Trophoblast cell (in vitro differentiated cells and primary cell): ENCODE results near the gene ANG.

Experiments
- DNase-seq, 2 donors: peaks; one replicate each; pipeline ENCODE4 v3.0.0-alpha.2; 2016
- H2AFZ ChIP-seq: 2 replicates; pipeline ENCODE4 v1.6.1; 2013; ENCODE audit warnings: low read length, moderate library complexity, mild to moderate bottlenecking; ENCODE audit not compliant: insufficient read depth, poor library complexity
- H2AK5ac ChIP-seq: 2 replicates; pipeline ENCODE4 v1.6.1; 2013; ENCODE audit warnings: mild to moderate bottlenecking, low read length
- H2BK120ac ChIP-seq: 2 replicates; pipeline ENCODE4 v1.6.1; 2013; ENCODE audit warnings: low read length, mild to moderate bottlenecking, moderate library complexity; ENCODE audit not compliant: insufficient read depth, poor library complexity
- H2BK12ac ChIP-seq: 2 replicates; pipeline ENCODE4 v1.6.1; 2013; ENCODE audit warnings: mild to moderate bottlenecking, low read length, moderate library complexity
- H2BK5ac ChIP-seq: 2 replicates; pipeline ENCODE4 v1.6.1; 2013; ENCODE audit warnings: low read length, low read depth, moderate library complexity, mild to moderate bottlenecking; ENCODE audit not compliant: poor library complexity
- H3K14ac ChIP-seq: 2 replicates; pipeline ENCODE4 v1.6.1; 2013; ENCODE audit warnings: mild to moderate bottlenecking, low read length
- H3K18ac ChIP-seq: 2 replicates; pipeline ENCODE4 v1.6.1; 2013; ENCODE audit warnings: mild to moderate bottlenecking, low read length
- H3K23ac ChIP-seq: 2 replicates; pipeline ENCODE4 v1.6.1; 2013; ENCODE audit warnings: low read length
- H3K27ac ChIP-seq: 2 replicates; pipeline ENCODE4 v1.5.1; 2013; ENCODE audit warnings: low read depth, mild to moderate bottlenecking, inconsistent platforms, low read length, moderate library complexity
- H3K27me3 ChIP-seq: 2 replicates; pipeline ENCODE4 v1.6.1; 2013; ENCODE audit warnings: inconsistent platforms, mild to moderate bottlenecking, low read length, moderate library complexity; ENCODE audit not compliant: insufficient read depth
- H3K36me3 ChIP-seq, 2 experiments: 1 replicate in 1 of 2; 2 replicates in 1 of 2; pipeline ENCODE4 v1.6.1; 2013; ENCODE audit warnings: low read length in 2 of 2, mild to moderate bottlenecking in 2 of 2, moderate library complexity in 1 of 2; ENCODE audit not compliant: insufficient read depth in 2 of 2, control insufficient read depth in 1 of 2
- H3K4ac ChIP-seq: 2 replicates; pipeline ENCODE4 v1.6.1; 2013; ENCODE audit warnings: low read depth, mild to moderate bottlenecking, low read length, moderate library complexity
- H3K4me1 ChIP-seq, 2 experiments: 1 replicate in 1 of 2; 2 replicates in 1 of 2; pipeline ENCODE4 v1.6.1; 2013; ENCODE audit warnings: low read length in 2 of 2, mild to moderate bottlenecking in 2 of 2, moderate library complexity in 1 of 2; ENCODE audit not compliant: insufficient read depth in 2 of 2, control insufficient read depth in 1 of 2
- H3K4me2 ChIP-seq: 2 replicates; pipeline ENCODE4 v1.6.1; 2013; ENCODE audit warnings: inconsistent platforms, mild to moderate bottlenecking, low read length, moderate library complexity
- H3K4me3 ChIP-seq: 2 replicates; pipeline ENCODE4 v1.5.1; 2013; ENCODE audit warnings: mild to moderate bottlenecking, low read depth, low read length, inconsistent platforms
- H3K79me1 ChIP-seq: one replicate; pipeline ENCODE4 v1.6.1; 2013; ENCODE audit warnings: low read length
- H3K79me2 ChIP-seq: 2 replicates; pipeline ENCODE4 v1.6.1; 2013; ENCODE audit warnings: low read length, mild to moderate bottlenecking; ENCODE audit not compliant: control insufficient read depth, insufficient read depth, poor library complexity
- H3K9ac ChIP-seq: 2 replicates; pipeline ENCODE4 v1.6.1; 2013; ENCODE audit warnings: mild to moderate bottlenecking, low read length
- H3K9me3 ChIP-seq: 2 replicates; pipeline ENCODE4 v1.6.1; 2013; ENCODE audit warnings: low read depth, mild to moderate bottlenecking, control low read depth, inconsistent platforms, low read length; ENCODE audit not compliant: insufficient read depth
- H4K12ac ChIP-seq: 2 replicates; pipeline ENCODE4 v1.6.1; 2013; ENCODE audit warnings: low read depth, mild to moderate bottlenecking, low read length, moderate library complexity
- H4K8ac ChIP-seq: 2 replicates; pipeline ENCODE4 v1.6.1; 2013; ENCODE audit warnings: low read depth, mild to moderate bottlenecking, low read length, moderate library complexity
- H4K91ac ChIP-seq: one replicate; pipeline ENCODE4 v1.6.1; 2013; ENCODE audit warnings: low read depth, mild to moderate bottlenecking, low read length, moderate library complexity
- WGBS: extraction: QIAGEN DNeasy Blood & Tissue Kit; methylation state at CpG from one replicate; pipeline ENCODE4 v1.1.7; 2013; ENCODE audit warnings: missing lambda C conversion rate; ENCODE audit not compliant: insufficient read length, insufficient coverage; ENCODE audit errors: extremely low coverage; 5-methylcytosine and 5-hydroxymethylcytosine counted together

Gene ANG

DNA sequence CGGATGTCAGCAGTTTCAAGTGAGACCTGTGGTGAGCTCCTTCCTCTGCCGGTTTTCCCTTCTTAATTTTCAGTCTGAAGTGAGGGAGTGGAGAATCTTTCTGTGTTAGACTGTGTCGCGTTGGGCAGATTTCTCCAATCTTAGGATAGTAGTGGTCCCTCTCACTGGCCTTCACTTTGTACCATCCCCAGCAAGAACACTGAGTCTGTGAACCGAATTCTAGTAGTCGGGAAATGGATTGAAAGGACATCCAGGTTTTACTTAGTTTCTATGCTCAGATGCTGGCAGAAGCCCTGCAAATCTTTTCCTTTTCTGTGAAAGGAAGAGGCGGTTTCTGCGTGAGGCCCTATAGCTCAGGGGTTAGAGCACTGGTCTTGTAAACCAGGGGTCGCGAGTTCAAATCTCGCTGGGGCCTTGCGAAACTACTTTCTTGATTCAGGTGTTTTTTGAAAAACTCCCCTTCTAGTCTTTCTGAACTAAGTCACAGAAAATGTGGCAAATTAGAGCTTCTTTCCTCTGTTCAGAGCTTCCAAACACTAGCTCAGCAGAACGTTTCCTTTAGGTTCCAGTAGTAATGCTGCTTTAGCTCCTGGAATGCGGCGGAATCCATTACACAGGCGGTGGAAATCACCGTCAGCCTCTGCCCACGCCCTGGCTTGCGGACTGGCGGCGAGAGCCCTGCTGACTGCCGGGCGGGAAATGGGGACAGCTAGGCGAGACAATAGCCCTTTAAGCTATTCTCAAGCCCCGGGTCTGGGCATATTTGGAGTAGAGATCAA, 7.0 kb upstream of the ANG start:
- Histone ChIP-seq H3K4me1 (peaks cover 0 to 15% of the 10 kb centered on the region in 2 experiments), H2AK5ac (peak overlapping the region; percentile 30), H3K27ac (peak overlapping the region; percentile 95), H3K27me3 (no peaks in the 10 kb centered on the region), H4K12ac (peak overlapping the region; percentile 86), H3K9ac (peak overlapping the region; percentile 77), H3K23ac (no peak overlapping the region), H3K9me3 (no peaks in the 10 kb centered on the region), H4K8ac (peak overlapping the region; percentile 80), H3K18ac (peak overlapping the region; percentile 33), H3K4ac (peak overlapping the region; percentile 6), H2AFZ (peak overlapping the region; percentile 66), H3K79me1 (peaks cover 16% of the 10 kb centered on the region), H2BK12ac (peak overlapping the region; percentile 4), H2BK120ac (peak overlapping the region; percentile 40), H3K79me2 (peaks cover 11% of the 10 kb centered on the region), H2BK5ac (peak overlapping the region; percentile 37), H3K36me3 (no peaks in the 10 kb centered on the region), H3K14ac (peak overlapping the region; percentile 81), H3K4me3 (peak overlapping the region; percentile 91), H4K91ac (peak overlapping the region; percentile 53), H3K4me2 (peak overlapping the region; percentile 79)
- WGBS, result no CpG with 5 or more reads among the region's 25 CpGs
- DNase-seq, result peak; percentile 93 to 94

DNA sequence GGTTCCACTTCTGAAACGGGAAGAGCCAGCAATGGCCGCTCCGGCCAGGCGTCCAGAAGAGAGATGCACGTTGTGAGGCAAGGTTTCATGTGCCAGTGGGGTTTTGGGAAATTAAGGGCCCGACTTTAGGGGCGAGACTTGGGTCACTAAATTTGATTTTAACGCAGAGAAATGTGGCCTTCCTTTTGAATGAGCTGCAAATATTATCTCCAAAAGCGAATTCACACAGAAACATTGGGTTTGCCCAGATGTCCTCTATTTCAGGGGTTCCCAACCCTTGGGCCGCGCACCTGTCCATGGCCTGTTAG, 6.5 kb upstream of the ANG start:
- H2AK5ac ChIP-seq, result peak overlapping the region; percentile 30
- DNase-seq, result no peak
- no CpG with 5 or more reads among the region's 11 CpGs for WGBS

DNA sequence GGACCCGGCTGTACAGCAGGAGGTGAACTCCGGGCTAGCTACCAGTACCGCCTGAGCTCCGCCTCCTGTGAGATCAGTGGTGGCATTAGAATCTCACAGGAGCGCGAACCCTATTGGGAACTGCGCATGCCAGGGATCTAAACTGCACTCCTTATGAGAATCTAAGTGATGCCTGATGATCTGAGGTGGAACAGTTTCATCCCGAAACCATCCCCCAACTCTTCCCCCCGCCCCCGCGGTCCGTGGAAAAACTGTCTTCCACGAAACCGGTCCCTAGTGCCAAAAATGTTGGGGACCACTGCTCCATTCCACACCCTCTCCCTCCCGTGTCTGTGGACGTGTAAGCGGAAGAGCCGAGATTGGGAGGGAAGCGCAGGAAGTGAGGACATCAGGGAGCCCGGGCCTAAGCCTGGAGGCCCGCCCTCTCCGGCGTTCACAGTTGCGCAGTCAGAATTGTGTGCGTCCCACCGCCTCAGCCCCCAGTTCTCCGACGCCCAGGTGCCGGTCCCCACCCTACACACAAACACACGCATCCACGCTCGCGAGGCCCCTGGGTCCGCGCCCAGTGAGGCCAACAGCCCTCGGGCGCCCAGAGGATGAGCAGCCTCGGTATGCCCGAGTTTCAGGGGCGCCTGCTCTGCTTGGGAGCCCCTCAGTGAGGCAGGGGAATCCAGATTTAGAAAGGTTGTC, 6.0 kb upstream of the ANG start:
- Histone ChIP-seq H3K36me3 (no peaks in the 10 kb centered on the region), H2BK12ac (peak overlapping the region; percentile 5), H3K4ac (peak overlapping the region; percentile 83), H2AK5ac (peak overlapping the region; percentile 53), H3K14ac (peak overlapping the region; percentile 96), H3K79me2 (peaks cover 11% of the 10 kb centered on the region), H3K4me2 (peak overlapping the region; percentile 79), H4K91ac (peak overlapping the region; percentile 95), H3K27me3 (no peaks in the 10 kb centered on the region), H3K79me1 (peaks cover 16% of the 10 kb centered on the region), H3K4me3 (peak overlapping the region; percentile 91), H4K8ac (peak overlapping the region; percentile 98), H3K23ac (no peak overlapping the region), H3K9ac (peak overlapping the region; percentile 95), H2AFZ (peak overlapping the region; percentile 89), H2BK5ac (peak overlapping the region; percentile 87), H3K18ac (peak overlapping the region; percentile 96), H4K12ac (peak overlapping the region; percentile 98), H3K4me1 (peaks cover 0 to 15% of the 10 kb centered on the region in 2 experiments), H3K9me3 (no peaks in the 10 kb centered on the region), H2BK120ac (peak overlapping the region; percentile 86), H3K27ac (peak overlapping the region; percentile 95)
- DNase-seq, result peak; percentile 90 to 92
- WGBS, result no CpG with 5 or more reads among the region's 40 CpGs

More for the DNA sequence above, 6.5 kb upstream of the ANG start:
- H2BK12ac ChIP-seq, result peak overlapping the region; percentile 4
- peaks cover 0 to 15% of the 10 kb centered on the region in 2 experiments for H3K4me1 ChIP-seq
- peak overlapping the region; percentile 79 for H3K4me2 ChIP-seq
- H3K4me3 ChIP-seq, result peak overlapping the region; percentile 91
- H3K9ac ChIP-seq, result peak overlapping the region; percentile 77
- peak overlapping the region; percentile 81 for H3K14ac ChIP-seq
- peak overlapping the region; percentile 33 for H3K18ac ChIP-seq
- H3K79me1 ChIP-seq, result peaks cover 16% of the 10 kb centered on the region
- H3K36me3 ChIP-seq, result no peaks in the 10 kb centered on the region
- peak overlapping the region; percentile 86 for H4K12ac ChIP-seq
- H3K23ac ChIP-seq, result no peak overlapping the region
- peak overlapping the region; percentile 95 for H3K27ac ChIP-seq
- H2BK120ac ChIP-seq, result peak overlapping the region; percentile 40
- H4K8ac ChIP-seq, result peak overlapping the region; percentile 80
- peak overlapping the region; percentile 37 for H2BK5ac ChIP-seq
- peaks cover 11% of the 10 kb centered on the region for H3K79me2 ChIP-seq
- H2AFZ ChIP-seq, result peak overlapping the region; percentile 66
- H3K4ac ChIP-seq, result no peak overlapping the region
- no peaks in the 10 kb centered on the region for H3K9me3 ChIP-seq
- H4K91ac ChIP-seq, result peak overlapping the region; percentile 53
- H3K27me3 ChIP-seq, result no peaks in the 10 kb centered on the region

DNA sequence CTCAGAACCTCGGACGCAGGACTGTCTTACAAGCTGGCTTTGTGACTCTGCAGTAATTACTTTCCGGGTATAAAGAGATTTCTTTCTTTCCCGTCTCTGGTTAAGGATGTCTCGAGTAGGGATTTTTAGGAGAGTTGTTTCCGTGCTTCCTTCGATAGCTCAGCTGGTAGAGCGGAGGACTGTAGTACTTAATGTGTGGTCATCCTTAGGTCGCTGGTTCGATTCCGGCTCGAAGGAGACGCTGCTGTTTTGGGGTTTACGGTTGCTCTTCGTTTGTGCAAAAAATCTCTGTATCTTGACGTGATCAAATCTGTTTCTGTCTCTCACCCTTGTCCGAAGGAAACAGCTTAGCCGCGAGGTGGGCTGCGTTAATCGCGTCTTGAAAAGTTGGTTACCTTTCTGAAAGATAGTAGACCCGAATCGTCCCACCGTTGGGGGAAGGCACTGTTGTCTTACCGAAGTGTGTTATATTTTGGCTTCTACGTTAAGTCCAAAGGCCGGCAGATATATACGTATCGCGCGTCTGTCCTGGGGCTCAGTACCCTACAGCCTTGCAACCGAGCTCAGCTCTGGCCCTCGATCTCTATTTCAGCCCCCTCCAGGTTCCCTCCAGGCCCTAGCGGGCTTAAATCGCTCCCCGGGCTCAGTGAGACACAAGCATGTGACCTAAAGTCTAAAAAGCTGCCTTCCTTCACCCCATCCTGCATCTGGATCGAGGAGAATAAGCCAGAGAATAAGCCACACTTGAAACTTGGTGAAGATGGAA, 5.3 kb upstream of the ANG start:
- no CpG with 5 or more reads among the region's 38 CpGs for WGBS

More for the DNA sequence above, 5.3 kb upstream of the ANG start:
- Histone ChIP-seq H4K8ac (peak overlapping the region; percentile 98), H3K23ac (no peak overlapping the region), H3K4me2 (peak overlapping the region; percentile 79), H2BK120ac (peak overlapping the region; percentile 86), H4K91ac (peak overlapping the region; percentile 95), H3K4ac (peak overlapping the region; percentile 83), H4K12ac (peak overlapping the region; percentile 98), H2AK5ac (peak overlapping the region; percentile 53), H2AFZ (peak overlapping the region; percentile 89), H3K14ac (peak overlapping the region; percentile 96), H3K79me2 (peaks cover 11% of the 10 kb centered on the region), H3K9ac (peak overlapping the region; percentile 95), H3K4me3 (peak overlapping the region; percentile 91), H3K4me1 (peaks cover 0 to 15% of the 10 kb centered on the region in 2 experiments), H2BK12ac (peak overlapping the region; percentile 38), H3K27me3 (no peaks in the 10 kb centered on the region), H2BK5ac (peak overlapping the region; percentile 87), H3K27ac (peak overlapping the region; percentile 95), H3K18ac (peak overlapping the region; percentile 96), H3K79me1 (peaks cover 16% of the 10 kb centered on the region), H3K9me3 (no peaks in the 10 kb centered on the region), H3K36me3 (no peaks in the 10 kb centered on the region)
- peak; percentile 62 to 89 for DNase-seq
